Neural progenitor cell (in vitro differentiated cells): ENCODE measurements around the gene FARS2. TPM values are rescaled to one million over a fixed set of nuclear protein-coding genes. Genes with fewer than 3 reads are reported as not detected.

Source experiments
- DNase-seq: peaks from one replicate; pipeline ENCODE4 v3.0.0-alpha.2; 2016; ENCODE audit warnings: low spot score
- H2AFZ ChIP-seq: fragments of 200-600 bp; sonication (generic); replicated peaks from 2 replicates; pipeline ENCODE4 v1.6.1; 2016; ENCODE audit warnings: antibody characterized with exemption
- H3F3A ChIP-seq: fragments of 200-600 bp; sonication (generic); 2 replicates; pipeline ENCODE4 v1.6.1; 2016; ENCODE audit warnings: antibody characterized with exemption, low read depth
- H3K27ac ChIP-seq: fragments of 200-600 bp; sonication (generic); 2 replicates; pipeline ENCODE4 v1.5.1; 2016; ENCODE audit warnings: mild to moderate bottlenecking
- H3K27me3 ChIP-seq: fragments of 200-600 bp; sonication (generic); 2 replicates; pipeline ENCODE4 v1.6.1; 2016; ENCODE audit warnings: mild to moderate bottlenecking, moderate library complexity
- H3K36me3 ChIP-seq: fragments of 200-600 bp; sonication (generic); 2 replicates; pipeline ENCODE4 v1.5.1; 2016
- H3K4me1 ChIP-seq: fragments of 200-600 bp; sonication (generic); 2 replicates; pipeline ENCODE4 v1.6.1; 2016; ENCODE audit warnings: mixed run types
- H3K4me2 ChIP-seq: fragments of 200-600 bp; sonication (generic); 2 replicates; pipeline ENCODE4 v1.6.1; 2016
- H3K4me3 ChIP-seq: fragments of 200-600 bp; sonication (generic); 2 replicates; pipeline ENCODE4 v1.5.1; 2016
- H3K79me2 ChIP-seq: fragments of 200-600 bp; sonication (generic); 2 replicates; pipeline ENCODE4 v1.6.1; 2016; ENCODE audit warnings: low read depth
- H3K9ac ChIP-seq: fragments of 200-600 bp; sonication (generic); 2 replicates; pipeline ENCODE4 v1.6.1; 2016
- H3K9me3 ChIP-seq: fragments of 200-600 bp; sonication (generic); 2 replicates; pipeline ENCODE4 v1.5.1; 2016; ENCODE audit warnings: low read depth
- H4K20me1 ChIP-seq: fragments of 200-600 bp; sonication (generic); 2 replicates; pipeline ENCODE4 v1.6.1; 2016; ENCODE audit warnings: low read depth
- H3K27ac Mint-ChIP-seq: 3 replicates; pipeline ENCODE4 v1.8.0; 2021; ENCODE audit warnings: mixed read lengths
- H3K27me3 Mint-ChIP-seq: 2 replicates; pipeline ENCODE4 v1.8.0; 2022; ENCODE audit warnings: low read depth, mild to moderate bottlenecking, inconsistent platforms, moderate library complexity, mixed read lengths; ENCODE audit not compliant: insufficient read depth
- H3K36me3 Mint-ChIP-seq: 3 replicates; pipeline ENCODE4 v1.8.0; 2021; ENCODE audit warnings: mixed read lengths
- H3K4me1 Mint-ChIP-seq: 3 replicates; pipeline ENCODE4 v1.8.0; 2021; ENCODE audit warnings: mixed read lengths
- H3K4me3 Mint-ChIP-seq: 3 replicates; pipeline ENCODE4 v1.8.0; 2021; ENCODE audit warnings: mild to moderate bottlenecking, moderate library complexity, mixed read lengths
- H3K9me3 Mint-ChIP-seq: 3 replicates; pipeline ENCODE4 v1.8.0; 2020; ENCODE audit warnings: mixed read lengths
- EZH2 ChIP-seq: fragments of 200-600 bp; sonication (generic); IDR thresholded peaks from 2 replicates; pipeline ENCODE4 v1.6.1; 2017; ENCODE audit warnings: antibody characterized with exemption, mild to moderate bottlenecking, moderate library complexity
- EZH2phosphoT487 ChIP-seq: fragments of 200-600 bp; sonication (generic); IDR thresholded peaks from 2 replicates; pipeline ENCODE4 v1.6.1; 2017; ENCODE audit warnings: antibody characterized with exemption
- total RNA-seq: library from RNA; depleted of rRNA; stranded (reverse); fragments of >200 nt; gene quantifications from 2 replicates; pipeline ENCODE4 v1.2.3, GENCODE V29; 2015; ENCODE audit warnings: low replicate concordance
- TF ChIP-seq, protein P1 (sequence below): fragments of 200-600 bp; sonication (generic); IDR thresholded peaks from 2 replicates; pipeline ENCODE4 v1.5.1; 2017; ENCODE audit warnings: antibody characterized with exemption, mild to moderate bottlenecking

The FARS2 gene
- total RNA-seq, 1 donor from 2014 or later = 10.8 TPM

DNA sequence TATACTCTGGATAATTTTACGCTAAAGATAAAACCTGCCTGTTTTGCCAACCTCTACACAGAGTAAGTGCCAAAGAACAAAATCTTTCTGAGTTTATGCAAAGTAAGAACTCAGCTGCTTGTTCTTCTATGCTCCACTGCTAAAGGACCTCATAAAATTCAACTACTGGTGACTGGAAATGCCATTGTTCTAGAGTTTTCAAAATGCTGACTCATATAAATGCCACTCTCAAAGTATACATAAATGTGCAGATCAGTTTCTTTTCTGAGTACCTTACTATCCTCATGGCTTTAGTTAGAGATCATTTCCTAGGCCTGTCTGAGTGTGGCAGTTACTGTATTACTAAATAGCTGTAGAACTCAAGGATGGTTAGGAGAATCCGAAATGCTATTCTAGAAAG lies 46.2 kb upstream of the FARS2 start:
- Histone ChIP-seq H3K27ac (no peak overlapping the region), H4K20me1 (peaks cover 6% of the 10 kb centered on the region), H3F3A (peaks cover 4% of the 10 kb centered on the region), H3K9me3 (no peaks in the 10 kb centered on the region), H3K36me3 (no peaks in the 10 kb centered on the region), H3K4me1 (no peaks in the 10 kb centered on the region), H2AFZ (no peak overlapping the region), H3K27me3 (no peaks in the 10 kb centered on the region), H3K9ac (no peak overlapping the region), H3K79me2 (no peaks in the 10 kb centered on the region), H3K4me2 (no peak overlapping the region), H3K4me3 (no peak overlapping the region)
- peaks cover 23% of the 10 kb centered on the region for H3K4me1 Mint-ChIP-seq
- H3K36me3 Mint-ChIP-seq = peaks cover 8% of the 10 kb centered on the region
- no peak overlapping the region for H3K27ac Mint-ChIP-seq
- H3K27me3 Mint-ChIP-seq = no peaks in the 10 kb centered on the region
- no peak for DNase-seq
- TF ChIP-seq EZH2 = no peak
- no peak for TF ChIP-seq EZH2phosphoT487
- TF ChIP-seq, protein P1, sequence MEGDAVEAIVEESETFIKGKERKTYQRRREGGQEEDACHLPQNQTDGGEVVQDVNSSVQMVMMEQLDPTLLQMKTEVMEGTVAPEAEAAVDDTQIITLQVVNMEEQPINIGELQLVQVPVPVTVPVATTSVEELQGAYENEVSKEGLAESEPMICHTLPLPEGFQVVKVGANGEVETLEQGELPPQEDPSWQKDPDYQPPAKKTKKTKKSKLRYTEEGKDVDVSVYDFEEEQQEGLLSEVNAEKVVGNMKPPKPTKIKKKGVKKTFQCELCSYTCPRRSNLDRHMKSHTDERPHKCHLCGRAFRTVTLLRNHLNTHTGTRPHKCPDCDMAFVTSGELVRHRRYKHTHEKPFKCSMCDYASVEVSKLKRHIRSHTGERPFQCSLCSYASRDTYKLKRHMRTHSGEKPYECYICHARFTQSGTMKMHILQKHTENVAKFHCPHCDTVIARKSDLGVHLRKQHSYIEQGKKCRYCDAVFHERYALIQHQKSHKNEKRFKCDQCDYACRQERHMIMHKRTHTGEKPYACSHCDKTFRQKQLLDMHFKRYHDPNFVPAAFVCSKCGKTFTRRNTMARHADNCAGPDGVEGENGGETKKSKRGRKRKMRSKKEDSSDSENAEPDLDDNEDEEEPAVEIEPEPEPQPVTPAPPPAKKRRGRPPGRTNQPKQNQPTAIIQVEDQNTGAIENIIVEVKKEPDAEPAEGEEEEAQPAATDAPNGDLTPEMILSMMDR = no peak
- H3K9me3 Mint-ChIP-seq = no peaks in the 10 kb centered on the region
- no peak overlapping the region for H3K4me3 Mint-ChIP-seq

- Histone ChIP-seq H3K4me2 (no peak overlapping the region), H3K36me3 (no peaks in the 10 kb centered on the region), H2AFZ (no peak overlapping the region), H3K4me1 (no peaks in the 10 kb centered on the region), H3K4me3 (no peak overlapping the region), H3K79me2 (no peaks in the 10 kb centered on the region), H3K27me3 (no peaks in the 10 kb centered on the region), H3K9ac (no peak overlapping the region), H4K20me1 (peaks cover 6% of the 10 kb centered on the region), H3K9me3 (no peaks in the 10 kb centered on the region), H3K27ac (no peak overlapping the region), H3F3A (peaks cover 4% of the 10 kb centered on the region)
- no peak for TF ChIP-seq EZH2
- Mint-ChIP-seq H3K4me3 (no peak overlapping the region), H3K36me3 (peaks cover 8% of the 10 kb centered on the region), H3K27me3 (no peaks in the 10 kb centered on the region), H3K9me3 (no peaks in the 10 kb centered on the region), H3K4me1 (peaks cover 23% of the 10 kb centered on the region), H3K27ac (no peak overlapping the region)
- no peak for DNase-seq
Measured at GRCh38 chr6:5215799-5216198, 45.5 kb upstream of the FARS2 start.

DNA sequence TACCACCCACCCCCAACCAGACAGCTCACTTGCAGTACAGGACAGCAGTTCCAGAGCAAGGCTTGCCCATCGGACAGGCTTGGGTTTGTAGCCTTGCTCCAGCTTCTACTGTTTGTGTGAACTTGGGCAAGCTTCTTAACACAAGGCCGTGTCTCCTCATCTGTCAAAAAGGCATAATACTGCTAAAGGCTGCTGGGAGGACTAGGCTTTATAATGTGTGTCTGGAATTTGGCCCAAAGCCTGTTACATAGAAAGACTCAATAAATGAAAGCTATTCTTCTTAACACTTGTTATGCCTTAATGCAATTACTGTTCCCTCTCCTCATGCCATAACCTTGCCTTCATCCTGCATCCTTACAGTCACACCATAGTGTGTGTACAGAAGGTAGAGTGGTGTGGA lies 44.0 kb upstream of the FARS2 start:
- Histone ChIP-seq H3K9me3 (no peaks in the 10 kb centered on the region), H2AFZ (no peak overlapping the region), H4K20me1 (peaks cover 6% of the 10 kb centered on the region), H3K9ac (no peak overlapping the region), H3K27me3 (no peaks in the 10 kb centered on the region), H3K4me1 (no peaks in the 10 kb centered on the region), H3K27ac (no peak overlapping the region), H3K36me3 (no peaks in the 10 kb centered on the region), H3K79me2 (no peaks in the 10 kb centered on the region), H3K4me3 (no peak overlapping the region), H3K4me2 (no peak overlapping the region), H3F3A (peaks cover 4% of the 10 kb centered on the region)
- no peak for DNase-seq
- H3K4me3 Mint-ChIP-seq = no peak overlapping the region
- H3K27me3 Mint-ChIP-seq = no peaks in the 10 kb centered on the region
- no peaks in the 10 kb centered on the region for H3K9me3 Mint-ChIP-seq
- TF ChIP-seq EZH2phosphoT487 (no peak), EZH2 (no peak)
- TF ChIP-seq, protein P1 = no peak
- peaks cover 23% of the 10 kb centered on the region for H3K4me1 Mint-ChIP-seq
- H3K36me3 Mint-ChIP-seq = peaks cover 12% of the 10 kb centered on the region
- H3K27ac Mint-ChIP-seq = no peak overlapping the region

DNA sequence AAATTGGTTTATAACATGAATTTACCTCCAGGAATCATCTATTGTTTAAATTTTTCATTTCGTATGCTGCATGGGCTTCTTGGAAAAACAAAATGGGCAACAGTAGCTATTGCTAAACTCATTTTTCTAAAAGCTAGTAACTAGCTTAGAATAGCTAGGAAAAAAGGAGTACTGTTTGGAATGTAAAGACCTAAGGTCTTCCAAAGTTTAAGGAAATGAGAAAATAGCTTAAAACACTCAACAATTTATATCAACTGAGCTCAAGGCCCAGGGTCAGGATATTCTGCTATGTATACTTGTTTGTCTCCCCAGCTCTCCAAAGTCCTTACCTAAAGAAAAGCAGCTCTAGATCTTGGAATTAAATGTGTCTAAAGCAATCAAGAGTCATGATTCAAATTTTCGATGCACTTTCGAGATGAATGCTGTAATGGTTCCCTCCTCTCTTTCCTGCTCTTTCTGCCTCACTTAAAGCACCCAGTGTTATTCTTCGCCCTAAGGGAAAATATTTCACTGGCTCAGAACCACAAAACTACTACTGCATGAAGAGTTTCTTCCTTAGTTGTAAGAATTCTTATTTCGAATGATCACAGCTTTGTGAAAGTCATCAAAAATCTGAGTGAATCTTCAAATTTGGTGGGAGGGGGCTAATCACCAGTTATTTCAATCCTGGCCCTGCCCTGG lies 42.2 kb upstream of the FARS2 start:
- peaks cover 19% of the 10 kb centered on the region for H3K4me1 Mint-ChIP-seq
- Histone ChIP-seq H3F3A (peaks cover 4% of the 10 kb centered on the region), H4K20me1 (peaks cover 5% of the 10 kb centered on the region), H2AFZ (no peak overlapping the region), H3K4me2 (no peak overlapping the region), H3K27ac (no peak overlapping the region), H3K9ac (no peak overlapping the region), H3K27me3 (no peaks in the 10 kb centered on the region), H3K4me1 (no peaks in the 10 kb centered on the region), H3K4me3 (no peak overlapping the region), H3K9me3 (no peaks in the 10 kb centered on the region), H3K79me2 (no peaks in the 10 kb centered on the region), H3K36me3 (no peaks in the 10 kb centered on the region)
- H3K27me3 Mint-ChIP-seq = no peaks in the 10 kb centered on the region
- H3K36me3 Mint-ChIP-seq = peaks cover 9% of the 10 kb centered on the region
- no peak overlapping the region for H3K27ac Mint-ChIP-seq
- H3K4me3 Mint-ChIP-seq = no peak overlapping the region
- no peak for DNase-seq
- no peak for TF ChIP-seq EZH2
- no peaks in the 10 kb centered on the region for H3K9me3 Mint-ChIP-seq
